ENCODE data around the gene HJURP. TPM values are rescaled to one million over a fixed set of nuclear protein-coding genes. Genes with fewer than 3 reads are reported as not detected.

The HJURP gene
- total RNA-seq, 2 donors from 2014 or later: 84.3 to 93.5 TPM

- Mint-ChIP-seq H3K27ac (no peak overlapping the region), H3K27me3 (ENCODE audit: low read depth) (no peaks in the 10 kb centered on the region), H3K36me3 (ENCODE audit: insufficient read depth in 2 of 2) (peaks cover 6 to 10% of the 10 kb centered on the region in 2 donors), H3K4me1 (ENCODE audit: low read depth) (peaks cover 24% of the 10 kb centered on the region), H3K9me3 (no peaks in the 10 kb centered on the region), H3K4me3 (no peak overlapping the region)
- no peak for ATAC-seq (replicated peaks in 1 of 2)
- peak; percentile 56 to 66 for DNase-seq
Observed at GRCh38 chr2:233857511-233858141, 3.3 kb upstream of the HJURP start.

- Mint-ChIP-seq H3K36me3 (ENCODE audit: insufficient read depth in 2 of 2) (peaks cover 7 to 21% of the 10 kb centered on the region in 2 donors), H3K27me3 (ENCODE audit: low read depth) (no peaks in the 10 kb centered on the region), H3K4me1 (ENCODE audit: low read depth) (peaks cover 36% of the 10 kb centered on the region), H3K9me3 (no peaks in the 10 kb centered on the region), H3K4me3 (no peak overlapping the region), H3K27ac (no peak overlapping the region)
- ATAC-seq (replicated peaks in 1 of 2): no peak
- DNase-seq: no peak
Observed at GRCh38 chr2:233856184-233856583, 1.8 kb upstream of the HJURP start.

GRCh38 chr2:233855345-233855744, 1.0 kb upstream of the HJURP start:
- no peaks in the 10 kb centered on the region for H3K27me3 Mint-ChIP-seq (ENCODE audit: low read depth)
- DNase-seq (no peak), ATAC-seq (replicated peaks in 1 of 2) (no peak)
- H3K4me1 Mint-ChIP-seq (ENCODE audit: low read depth): peaks cover 36% of the 10 kb centered on the region
- H3K9me3 Mint-ChIP-seq: no peaks in the 10 kb centered on the region
- H3K27ac Mint-ChIP-seq: no peak overlapping the region
- H3K36me3 Mint-ChIP-seq (ENCODE audit: insufficient read depth in 2 of 2): peaks cover 8 to 23% of the 10 kb centered on the region in 2 donors
- peak overlapping the region; percentile 94 to 100 for H3K4me3 Mint-ChIP-seq

- Mint-ChIP-seq H3K4me1 (ENCODE audit: low read depth) (peaks cover 36% of the 10 kb centered on the region), H3K27me3 (ENCODE audit: low read depth) (no peaks in the 10 kb centered on the region), H3K4me3 (peak overlapping the region; percentile 94 to 100), H3K36me3 (ENCODE audit: insufficient read depth in 2 of 2) (peaks cover 12 to 34% of the 10 kb centered on the region in 2 donors), H3K9me3 (no peaks in the 10 kb centered on the region), H3K27ac (peak overlapping the region; percentile 87)
- DNase-seq (no peak), ATAC-seq (replicated peaks in 1 of 2) (no peak)
Observed at GRCh38 chr2:233853883-233854240, 473 bp downstream of the HJURP start.

- Mint-ChIP-seq H3K27ac (peak overlapping the region; percentile 45), H3K4me1 (ENCODE audit: low read depth) (peaks cover 36% of the 10 kb centered on the region), H3K9me3 (no peaks in the 10 kb centered on the region), H3K27me3 (ENCODE audit: low read depth) (no peaks in the 10 kb centered on the region), H3K4me3 (peak overlapping the region; percentile 94 to 100), H3K36me3 (ENCODE audit: insufficient read depth in 2 of 2) (peaks cover 16 to 39% of the 10 kb centered on the region in 2 donors)
- DNase-seq (no peak), ATAC-seq (replicated peaks in 1 of 2) (no peak)
Observed at GRCh38 chr2:233853353-233853752, 982 bp downstream of the HJURP start.

GRCh38 chr2:233852056-233852455, 2.3 kb downstream of the HJURP start:
- H3K4me3 Mint-ChIP-seq: peak overlapping the region; percentile 94 to 100
- no peaks in the 10 kb centered on the region for H3K9me3 Mint-ChIP-seq
- no peak for ATAC-seq (replicated peaks in 1 of 2)
- H3K27ac Mint-ChIP-seq: no peak overlapping the region
- no peaks in the 10 kb centered on the region for H3K27me3 Mint-ChIP-seq (ENCODE audit: low read depth)
- peaks cover 21 to 48% of the 10 kb centered on the region in 2 donors for H3K36me3 Mint-ChIP-seq (ENCODE audit: insufficient read depth in 2 of 2)
- DNase-seq: no peak
- H3K4me1 Mint-ChIP-seq (ENCODE audit: low read depth): peaks cover 36% of the 10 kb centered on the region

- ATAC-seq (replicated peaks in 1 of 2) (no peak), DNase-seq (no peak)
- Mint-ChIP-seq H3K4me1 (ENCODE audit: low read depth) (peaks cover 36% of the 10 kb centered on the region), H3K4me3 (no peak overlapping the region), H3K36me3 (ENCODE audit: insufficient read depth in 2 of 2) (peaks cover 24 to 55% of the 10 kb centered on the region in 2 donors), H3K9me3 (no peaks in the 10 kb centered on the region), H3K27ac (no peak overlapping the region), H3K27me3 (ENCODE audit: low read depth) (no peaks in the 10 kb centered on the region)
Observed at GRCh38 chr2:233851169-233851568, 3.2 kb downstream of the HJURP start.

- H3K4me3 Mint-ChIP-seq: no peak overlapping the region
- H3K9me3 Mint-ChIP-seq: no peaks in the 10 kb centered on the region
- no peaks in the 10 kb centered on the region for H3K27me3 Mint-ChIP-seq (ENCODE audit: low read depth)
- no peak overlapping the region for H3K27ac Mint-ChIP-seq
- no peak for ATAC-seq (replicated peaks in 1 of 2)
- no peak for DNase-seq
- peaks cover 35% of the 10 kb centered on the region for H3K4me1 Mint-ChIP-seq (ENCODE audit: low read depth)
- H3K36me3 Mint-ChIP-seq (ENCODE audit: insufficient read depth in 2 of 2): peaks cover 24 to 57% of the 10 kb centered on the region in 2 donors
Observed at GRCh38 chr2:233850745-233851144, 3.6 kb downstream of the HJURP start.

GRCh38 chr2:233849607-233850271, 4.6 kb downstream of the HJURP start:
- H3K4me1 Mint-ChIP-seq (ENCODE audit: low read depth): peaks cover 26% of the 10 kb centered on the region
- no peaks in the 10 kb centered on the region for H3K27me3 Mint-ChIP-seq (ENCODE audit: low read depth)
- H3K4me3 Mint-ChIP-seq: no peak overlapping the region
- H3K27ac Mint-ChIP-seq: peak overlapping the region; percentile 19
- no peaks in the 10 kb centered on the region for H3K9me3 Mint-ChIP-seq
- H3K36me3 Mint-ChIP-seq (ENCODE audit: insufficient read depth in 2 of 2): peaks cover 26 to 63% of the 10 kb centered on the region in 2 donors
- ATAC-seq (replicated peaks in 1 of 2) (no peak), DNase-seq (no peak)

- Mint-ChIP-seq H3K4me3 (no peak overlapping the region), H3K36me3 (ENCODE audit: insufficient read depth in 2 of 2) (peaks cover 36 to 70% of the 10 kb centered on the region in 2 donors), H3K27me3 (ENCODE audit: low read depth) (no peaks in the 10 kb centered on the region), H3K27ac (no peak overlapping the region), H3K9me3 (no peaks in the 10 kb centered on the region), H3K4me1 (ENCODE audit: low read depth) (peaks cover 19% of the 10 kb centered on the region)
- no peak for ATAC-seq (replicated peaks in 1 of 2)
- no peak for DNase-seq
Observed at GRCh38 chr2:233848276-233848675, 6.1 kb downstream of the HJURP start.

GRCh38 chr2:233847248-233847898, 7.0 kb downstream of the HJURP start:
- Mint-ChIP-seq H3K27ac (no peak overlapping the region), H3K4me3 (no peak overlapping the region), H3K36me3 (ENCODE audit: insufficient read depth in 2 of 2) (peaks cover 37 to 69% of the 10 kb centered on the region in 2 donors), H3K4me1 (ENCODE audit: low read depth) (peaks cover 10% of the 10 kb centered on the region), H3K9me3 (no peaks in the 10 kb centered on the region), H3K27me3 (ENCODE audit: low read depth) (no peaks in the 10 kb centered on the region)
- DNase-seq (no peak), ATAC-seq (replicated peaks in 1 of 2) (no peak)

- Mint-ChIP-seq H3K27me3 (ENCODE audit: low read depth) (no peaks in the 10 kb centered on the region), H3K27ac (no peak overlapping the region), H3K4me1 (ENCODE audit: low read depth) (peaks cover 3% of the 10 kb centered on the region), H3K9me3 (no peaks in the 10 kb centered on the region), H3K4me3 (no peak overlapping the region), H3K36me3 (ENCODE audit: insufficient read depth in 2 of 2) (peaks cover 39 to 68% of the 10 kb centered on the region in 2 donors)
- no peak for ATAC-seq (replicated peaks in 1 of 2)
- DNase-seq: no peak
Observed at GRCh38 chr2:233846387-233847247, 7.7 kb downstream of the HJURP start.
